Mesendoderm (in vitro differentiated cells): ENCODE data around the gene HMGCLL1.
A peak's percentile ranks its signal among the peaks of the same experiment; 100 is the strongest.

Experiments
- DNase-seq: peaks from one replicate; pipeline ENCODE4 v3.0.0; 2013
- H2AK5ac ChIP-seq: 2 replicates; pipeline ENCODE4 v1.6.1; 2013; ENCODE audit warnings: low read length, inconsistent platforms
- H2BK120ac ChIP-seq: 2 replicates; pipeline ENCODE4 v1.6.1; 2013; ENCODE audit warnings: low read depth, mild to moderate bottlenecking, low read length, moderate library complexity, mixed read lengths
- H2BK15ac ChIP-seq: replicated peaks from 2 replicates; pipeline ENCODE4 v1.6.1; 2013; ENCODE audit warnings: low read depth, mild to moderate bottlenecking, moderate library complexity
- H2BK5ac ChIP-seq: 2 replicates; pipeline ENCODE4 v1.6.1; 2013; ENCODE audit warnings: low read length, inconsistent platforms
- H3K18ac ChIP-seq: 2 replicates; pipeline ENCODE4 v1.6.1; 2013; ENCODE audit warnings: mild to moderate bottlenecking, low read length, mixed read lengths
- H3K23ac ChIP-seq: one replicate; pipeline ENCODE4 v1.6.1; 2013; ENCODE audit warnings: low read length
- H3K27ac ChIP-seq: 2 replicates; pipeline ENCODE4 v1.5.1; 2013; ENCODE audit warnings: low read depth, mild to moderate bottlenecking, inconsistent platforms, low read length, moderate library complexity
- H3K27me3 ChIP-seq: 2 replicates; pipeline ENCODE4 v1.6.1; 2013; ENCODE audit warnings: low read length, control low read depth, mild to moderate bottlenecking, inconsistent platforms; ENCODE audit not compliant: insufficient read depth, poor library complexity
- H3K36me3 ChIP-seq: 2 replicates; pipeline ENCODE4 v1.6.1; 2013; ENCODE audit warnings: low read length, inconsistent platforms; ENCODE audit not compliant: control insufficient read depth, insufficient read depth
- H3K4ac ChIP-seq: one replicate; pipeline ENCODE4 v1.6.1; 2013; ENCODE audit warnings: low read depth, mild to moderate bottlenecking, low read length, moderate library complexity
- H3K4me1 ChIP-seq: 2 replicates; pipeline ENCODE4 v1.6.1; 2013; ENCODE audit warnings: low read depth, low read length, inconsistent platforms; ENCODE audit not compliant: control insufficient read depth
- H3K4me2 ChIP-seq: 2 replicates; pipeline ENCODE4 v1.6.1; 2013; ENCODE audit warnings: low read length
- H3K4me3 ChIP-seq: 2 replicates; pipeline ENCODE4 v1.5.1; 2013; ENCODE audit warnings: mild to moderate bottlenecking, low read length
- H3K56ac ChIP-seq: one replicate; pipeline ENCODE4 v1.6.1; 2013; ENCODE audit warnings: low read length
- H3K79me1 ChIP-seq: 2 replicates; pipeline ENCODE4 v1.6.1; 2013; ENCODE audit warnings: low read length, inconsistent platforms
- H3K79me2 ChIP-seq: 2 replicates; pipeline ENCODE4 v1.6.1; 2013; ENCODE audit warnings: mild to moderate bottlenecking, low read length; ENCODE audit not compliant: control insufficient read depth, insufficient read depth
- H3K9ac ChIP-seq: 2 replicates; pipeline ENCODE4 v1.6.1; 2013; ENCODE audit warnings: low read length, inconsistent platforms
- H4K5ac ChIP-seq: one replicate; pipeline ENCODE4 v1.6.1; 2013; ENCODE audit warnings: low read length
- H4K8ac ChIP-seq: one replicate; pipeline ENCODE4 v1.6.1; 2013; ENCODE audit warnings: low read depth, mild to moderate bottlenecking, control low read depth, low read length, moderate library complexity
- WGBS: extraction: QIAGEN DNeasy Blood & Tissue Kit; methylation state at CpG from one replicate; pipeline ENCODE4 v1.1.7; 2013; ENCODE audit warnings: low lambda C conversion rate, missing lambda C conversion rate; ENCODE audit not compliant: insufficient coverage; ENCODE audit errors: extremely low coverage; 5-methylcytosine and 5-hydroxymethylcytosine counted together

Gene HMGCLL1

DNA sequence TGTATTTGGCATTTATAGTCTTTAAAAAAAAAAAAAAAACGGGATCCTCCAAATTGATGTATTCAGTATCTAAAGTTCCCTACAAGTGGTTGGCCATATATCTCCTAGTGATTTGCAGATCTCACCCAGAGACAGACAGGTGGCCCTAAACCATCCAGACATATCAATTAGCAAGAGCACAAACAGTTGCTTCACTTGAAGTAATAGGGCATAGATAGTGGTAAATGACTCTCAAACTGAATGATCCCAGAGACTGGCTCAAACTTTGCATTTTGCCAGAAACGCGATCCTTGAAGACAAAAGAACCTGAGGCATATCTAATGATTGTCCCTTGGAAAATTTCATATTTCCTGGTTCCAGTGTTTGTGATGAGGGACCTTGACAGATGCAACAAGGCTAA, 54.6 kb downstream of the HMGCLL1 start:
- H3K9ac ChIP-seq, result no peak overlapping the region
- no peak overlapping the region for H3K23ac ChIP-seq
- H3K4ac ChIP-seq, result no peak overlapping the region
- no peak overlapping the region for H3K4me2 ChIP-seq
- H3K79me2 ChIP-seq, result no peaks in the 10 kb centered on the region
- no peak overlapping the region for H4K8ac ChIP-seq
- DNase-seq, result peak; percentile 52
- no peak overlapping the region for H3K56ac ChIP-seq
- no peak overlapping the region for H2BK15ac ChIP-seq
- no peaks in the 10 kb centered on the region for H3K36me3 ChIP-seq
- H2BK5ac ChIP-seq, result no peak overlapping the region
- no peak overlapping the region for H3K18ac ChIP-seq
- no CpG with 5 or more reads among the region's 3 CpGs for WGBS
- H2AK5ac ChIP-seq, result no peak overlapping the region
- no peak overlapping the region for H3K4me3 ChIP-seq
- H3K27me3 ChIP-seq, result no peaks in the 10 kb centered on the region
- H4K5ac ChIP-seq, result no peak overlapping the region
- H2BK120ac ChIP-seq, result no peak overlapping the region
- H3K4me1 ChIP-seq, result no peaks in the 10 kb centered on the region
- no peak overlapping the region for H3K27ac ChIP-seq
- no peaks in the 10 kb centered on the region for H3K79me1 ChIP-seq

DNA sequence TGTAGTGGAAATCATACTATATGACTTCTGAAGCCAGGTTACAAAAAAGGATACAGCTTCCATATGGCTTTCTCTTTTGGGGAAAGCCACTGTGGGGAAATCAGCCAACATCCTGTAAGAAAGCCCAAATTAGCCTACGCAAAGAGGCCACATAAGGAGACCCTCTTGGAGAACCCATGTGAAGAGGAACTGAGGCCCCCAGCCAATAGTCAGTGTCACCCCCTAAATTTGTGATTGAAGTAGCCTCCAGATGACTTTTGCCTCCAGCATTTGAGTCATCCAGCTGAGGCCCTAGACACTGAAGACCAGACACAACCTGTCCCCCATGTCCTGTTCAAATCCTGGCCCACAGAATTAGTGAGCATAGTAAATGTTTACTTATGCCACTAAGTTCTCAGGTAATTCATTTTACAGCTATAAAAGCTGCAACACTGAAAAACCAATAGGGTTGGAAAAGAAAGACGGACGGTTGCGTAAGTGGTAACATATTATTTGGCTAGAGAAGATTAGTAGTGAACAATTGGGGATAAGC, 60.4 kb downstream of the HMGCLL1 start:
- Histone ChIP-seq H2BK5ac (no peak overlapping the region), H3K79me2 (no peaks in the 10 kb centered on the region), H3K4me1 (no peaks in the 10 kb centered on the region), H3K79me1 (no peaks in the 10 kb centered on the region), H3K23ac (no peak overlapping the region), H3K27me3 (no peaks in the 10 kb centered on the region), H3K56ac (no peak overlapping the region), H3K4ac (no peak overlapping the region), H3K9ac (no peak overlapping the region), H3K36me3 (no peaks in the 10 kb centered on the region), H4K5ac (no peak overlapping the region), H3K4me2 (no peak overlapping the region), H2BK15ac (no peak overlapping the region), H3K18ac (no peak overlapping the region), H3K27ac (no peak overlapping the region), H2AK5ac (no peak overlapping the region), H2BK120ac (no peak overlapping the region), H3K4me3 (no peak overlapping the region), H4K8ac (no peak overlapping the region)
- DNase-seq, result no peak
- WGBS, result no CpG with 5 or more reads among the region's 4 CpGs

DNA sequence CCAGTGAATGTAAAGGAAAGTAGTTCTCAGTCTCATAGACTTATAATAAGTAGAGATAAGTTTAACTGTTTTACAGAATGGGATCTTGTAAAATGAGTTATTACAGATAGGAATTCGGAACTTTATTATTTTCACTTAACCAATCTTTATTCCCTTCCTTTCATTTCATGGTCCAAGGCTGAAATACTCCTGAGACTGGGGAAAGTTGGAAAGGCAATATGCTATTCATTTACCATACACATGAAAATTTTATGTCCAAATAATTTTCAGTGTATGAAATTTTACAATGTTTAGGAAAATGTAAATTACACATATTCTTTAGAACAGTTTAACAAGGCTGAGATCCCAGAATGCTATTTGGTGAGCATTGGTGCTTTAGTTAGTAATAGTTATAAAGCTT, 62.3 kb downstream of the HMGCLL1 start:
- WGBS, result no CpG with 5 or more reads among the region's 1 CpG
- H3K27me3 ChIP-seq, result no peaks in the 10 kb centered on the region

DNA sequence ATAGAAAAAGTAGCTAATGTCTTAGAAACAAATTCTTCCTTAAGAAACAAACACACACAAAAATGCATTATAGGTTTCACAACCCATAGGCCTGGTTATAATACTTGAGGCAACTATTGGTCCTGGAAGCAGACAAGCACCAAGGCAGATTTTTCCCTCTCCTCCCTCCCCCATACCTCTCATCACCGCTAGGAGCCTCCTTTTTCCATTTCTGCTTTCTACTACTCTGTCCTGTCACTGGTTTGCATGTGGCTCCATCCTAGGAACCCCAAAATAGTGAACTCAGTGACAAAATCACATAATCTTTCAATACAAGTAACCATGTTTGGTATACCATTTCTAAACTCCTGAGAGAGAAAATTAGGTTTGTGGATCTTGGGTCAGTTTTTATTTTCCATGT, 66.1 kb downstream of the HMGCLL1 start:
- H4K5ac ChIP-seq, result no peak overlapping the region
- no peaks in the 10 kb centered on the region for H3K4me1 ChIP-seq
- no peak overlapping the region for H3K27ac ChIP-seq
- no peak overlapping the region for H3K4ac ChIP-seq
- no peak overlapping the region for H3K56ac ChIP-seq
- H2AK5ac ChIP-seq, result no peak overlapping the region
- no peak overlapping the region for H2BK15ac ChIP-seq
- no peaks in the 10 kb centered on the region for H3K36me3 ChIP-seq
- H3K4me3 ChIP-seq, result no peak overlapping the region
- no peak overlapping the region for H2BK120ac ChIP-seq
- no peaks in the 10 kb centered on the region for H3K79me1 ChIP-seq
- no peaks in the 10 kb centered on the region for H3K27me3 ChIP-seq
- H3K9ac ChIP-seq, result no peak overlapping the region
- no peak for DNase-seq
- H3K79me2 ChIP-seq, result no peaks in the 10 kb centered on the region
- no peak overlapping the region for H3K18ac ChIP-seq
- no peak overlapping the region for H3K4me2 ChIP-seq
- H3K23ac ChIP-seq, result no peak overlapping the region
- H4K8ac ChIP-seq, result no peak overlapping the region
- WGBS, result no CpG with 5 or more reads among the region's 1 CpG
- H2BK5ac ChIP-seq, result no peak overlapping the region

More for the DNA sequence above, 62.3 kb downstream of the HMGCLL1 start:
- Histone ChIP-seq H3K79me2 (no peaks in the 10 kb centered on the region), H3K4ac (no peak overlapping the region), H4K8ac (no peak overlapping the region), H3K4me3 (no peak overlapping the region), H3K4me2 (no peak overlapping the region), H3K18ac (no peak overlapping the region), H2BK15ac (no peak overlapping the region), H3K27ac (no peak overlapping the region), H2AK5ac (no peak overlapping the region), H3K56ac (no peak overlapping the region), H3K9ac (no peak overlapping the region), H3K79me1 (no peaks in the 10 kb centered on the region), H3K23ac (no peak overlapping the region), H3K4me1 (no peaks in the 10 kb centered on the region), H3K36me3 (no peaks in the 10 kb centered on the region), H2BK120ac (no peak overlapping the region), H4K5ac (no peak overlapping the region), H2BK5ac (no peak overlapping the region)
- no peak for DNase-seq

DNA sequence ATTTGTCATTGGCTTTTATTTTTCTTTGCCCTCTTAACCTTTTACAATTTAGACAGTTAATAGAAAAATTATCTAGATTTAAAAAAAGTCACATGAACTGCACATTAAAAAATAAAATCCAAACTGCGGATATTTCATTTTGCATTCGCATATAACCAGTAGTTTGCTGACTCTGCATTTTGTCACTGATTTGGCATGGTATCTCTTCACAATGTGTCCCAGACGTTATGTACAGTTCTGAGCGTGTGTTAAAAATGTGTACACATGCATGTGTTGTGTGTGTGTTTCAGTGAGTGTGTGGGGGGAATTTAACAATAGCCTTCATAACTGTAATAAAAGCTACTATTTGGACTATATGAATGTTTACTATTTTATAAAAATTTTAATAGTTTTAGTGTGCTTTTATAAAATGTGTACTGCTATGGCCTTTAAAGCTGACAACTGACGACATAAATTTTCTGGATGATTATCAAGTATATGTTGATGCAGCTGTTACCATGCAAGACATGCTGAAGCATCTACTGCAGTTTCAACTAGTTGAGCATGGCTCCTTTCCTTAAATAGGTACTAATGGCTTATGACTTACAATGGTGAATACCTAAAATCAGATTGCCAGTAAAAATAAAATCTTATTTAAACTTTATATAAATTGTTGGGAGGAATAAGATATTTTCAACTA, 67.7 kb downstream of the HMGCLL1 start:
- DNase-seq, result no peak

DNA sequence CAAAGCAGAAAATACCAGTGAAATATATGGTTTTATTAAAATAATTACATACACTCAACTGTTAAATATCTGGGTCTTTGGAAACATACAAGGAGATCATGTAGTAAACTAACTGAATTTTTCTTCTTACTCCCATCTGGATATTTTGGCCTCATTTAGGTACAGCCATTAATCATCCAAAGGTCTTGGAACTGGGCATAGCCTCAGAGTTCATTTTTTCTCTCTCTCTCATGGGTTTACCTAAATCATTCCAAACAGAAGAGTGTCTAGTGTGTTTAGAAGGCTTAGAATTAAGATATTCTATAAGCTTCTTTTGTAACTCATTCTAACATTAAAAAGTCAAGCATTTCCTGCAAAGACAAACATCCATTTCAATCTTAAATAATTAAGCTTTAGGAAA, 79.4 kb downstream of the HMGCLL1 start:
- Histone ChIP-seq H3K79me2 (no peaks in the 10 kb centered on the region), H3K9ac (no peak overlapping the region), H2BK15ac (no peak overlapping the region), H4K5ac (no peak overlapping the region), H3K4me2 (no peak overlapping the region), H2BK120ac (no peak overlapping the region), H3K36me3 (no peaks in the 10 kb centered on the region), H3K4me3 (no peak overlapping the region), H3K4ac (no peak overlapping the region), H2AK5ac (no peak overlapping the region), H3K23ac (no peak overlapping the region), H3K4me1 (no peaks in the 10 kb centered on the region), H3K79me1 (no peaks in the 10 kb centered on the region), H3K56ac (no peak overlapping the region), H2BK5ac (no peak overlapping the region), H4K8ac (no peak overlapping the region), H3K27me3 (no peaks in the 10 kb centered on the region), H3K27ac (no peak overlapping the region), H3K18ac (no peak overlapping the region)
- no peak for DNase-seq

More for the DNA sequence above, 67.7 kb downstream of the HMGCLL1 start:
- no peak overlapping the region for H2BK15ac ChIP-seq
- H3K36me3 ChIP-seq, result no peaks in the 10 kb centered on the region
- H3K4me3 ChIP-seq, result no peak overlapping the region
- no peak overlapping the region for H4K8ac ChIP-seq
- H2AK5ac ChIP-seq, result no peak overlapping the region
- H3K27me3 ChIP-seq, result no peaks in the 10 kb centered on the region
- H3K4me2 ChIP-seq, result no peak overlapping the region
- no CpG with 5 or more reads among the region's 5 CpGs for WGBS
- H3K79me2 ChIP-seq, result no peaks in the 10 kb centered on the region
- no peak overlapping the region for H2BK5ac ChIP-seq
- no peak overlapping the region for H3K9ac ChIP-seq
- no peak overlapping the region for H3K18ac ChIP-seq
- no peak overlapping the region for H3K4ac ChIP-seq
- H3K4me1 ChIP-seq, result no peaks in the 10 kb centered on the region
- H3K56ac ChIP-seq, result no peak overlapping the region
- H4K5ac ChIP-seq, result no peak overlapping the region
- no peak overlapping the region for H3K23ac ChIP-seq
- no peak overlapping the region for H3K27ac ChIP-seq
- H3K79me1 ChIP-seq, result no peaks in the 10 kb centered on the region
- H2BK120ac ChIP-seq, result no peak overlapping the region
